ENCODE data around the gene CEMIP.

- no peak for TF ChIP-seq POLR2AphosphoS5 (IDR thresholded peaks at IDR 0.05)
- no peak for TF ChIP-seq EP300 (IDR thresholded peaks at IDR 0.05)
- TF ChIP-seq, protein P1, sequence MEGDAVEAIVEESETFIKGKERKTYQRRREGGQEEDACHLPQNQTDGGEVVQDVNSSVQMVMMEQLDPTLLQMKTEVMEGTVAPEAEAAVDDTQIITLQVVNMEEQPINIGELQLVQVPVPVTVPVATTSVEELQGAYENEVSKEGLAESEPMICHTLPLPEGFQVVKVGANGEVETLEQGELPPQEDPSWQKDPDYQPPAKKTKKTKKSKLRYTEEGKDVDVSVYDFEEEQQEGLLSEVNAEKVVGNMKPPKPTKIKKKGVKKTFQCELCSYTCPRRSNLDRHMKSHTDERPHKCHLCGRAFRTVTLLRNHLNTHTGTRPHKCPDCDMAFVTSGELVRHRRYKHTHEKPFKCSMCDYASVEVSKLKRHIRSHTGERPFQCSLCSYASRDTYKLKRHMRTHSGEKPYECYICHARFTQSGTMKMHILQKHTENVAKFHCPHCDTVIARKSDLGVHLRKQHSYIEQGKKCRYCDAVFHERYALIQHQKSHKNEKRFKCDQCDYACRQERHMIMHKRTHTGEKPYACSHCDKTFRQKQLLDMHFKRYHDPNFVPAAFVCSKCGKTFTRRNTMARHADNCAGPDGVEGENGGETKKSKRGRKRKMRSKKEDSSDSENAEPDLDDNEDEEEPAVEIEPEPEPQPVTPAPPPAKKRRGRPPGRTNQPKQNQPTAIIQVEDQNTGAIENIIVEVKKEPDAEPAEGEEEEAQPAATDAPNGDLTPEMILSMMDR (IDR thresholded peaks at IDR 0.05): no peak
- TF ChIP-seq POLR2A (IDR thresholded peaks at IDR 0.05): no peak
These were observed 48.2 kb upstream of the CEMIP start for GRCh38 chr15:80730926-80731325.
